ENCODE data around the gene DELE1.
A peak's percentile ranks its signal among the peaks of the same experiment; 100 is the strongest.

DELE1 gene

GRCh38 chr5:141923448-141924313 is at the start of gene DELE1:
Gene DELE1, plus strand, starts transcription at chr5:141923871. Its CDS starts 71 bp downstream, at chr5:141923942.
- DNase-seq, result peak; percentile 65

GRCh38 chr5:141873933-141874261 is 49.8 kb upstream of the DELE1 start:
- no peak for DNase-seq

GRCh38 chr5:141874262-141874964 is 49.3 kb upstream of the DELE1 start:
- DNase-seq, result no peak

GRCh38 chr5:141875022-141875740 is 48.5 kb upstream of the DELE1 start:
- no peak for DNase-seq

- no peak for DNase-seq
Observed at GRCh38 chr5:141875795-141876627, 47.7 kb upstream of the DELE1 start.

- peak; percentile 30 for DNase-seq
Observed at GRCh38 chr5:141876628-141877355, 46.9 kb upstream of the DELE1 start.

GRCh38 chr5:141877356-141878185 is 46.1 kb upstream of the DELE1 start:
- peak; percentile 39 for DNase-seq

GRCh38 chr5:141878186-141878710 is 45.4 kb upstream of the DELE1 start, which contains the start of gene PCDH1:
Gene PCDH1, minus strand, starts transcription at chr5:141878410. Its CDS starts 148 bp downstream, at chr5:141878262.
- DNase-seq, result peak; percentile 61

GRCh38 chr5:141878711-141879425 is 44.8 kb upstream of the DELE1 start:
- peak; percentile 95 for DNase-seq

- DNase-seq, result no peak
Observed at GRCh38 chr5:141879426-141879759, 44.3 kb upstream of the DELE1 start.

GRCh38 chr5:141879941-141880738 is 43.5 kb upstream of the DELE1 start:
- DNase-seq, result no peak

GRCh38 chr5:141880961-141881801 is 42.5 kb upstream of the DELE1 start:
- no peak for DNase-seq

- DNase-seq, result no peak
Observed at GRCh38 chr5:141881886-141882285, 41.8 kb upstream of the DELE1 start.

- DNase-seq, result no peak
Observed at GRCh38 chr5:141882594-141883183, 41.0 kb upstream of the DELE1 start.

- no peak for DNase-seq
Observed at GRCh38 chr5:141883184-141883891, 40.3 kb upstream of the DELE1 start.

GRCh38 chr5:141883892-141884318 is 39.8 kb upstream of the DELE1 start:
- DNase-seq, result no peak

- no peak for DNase-seq
Observed at GRCh38 chr5:141889282-141889871, 34.3 kb upstream of the DELE1 start.
